Hypothalamus (tissue), 51 donors: ENCODE results near the gene UBALD2.

ENCODE experiments used
- DNase-seq, 51 donors: peaks; one replicate each; lab custom pipeline; 2025; lab: John Stamatoyannopoulos, UW

Gene UBALD2

GRCh38 chr17:76307966-76308338 is 42.8 kb downstream of the UBALD2 start, which contains the start of gene QRICH2:
QRICH2 (minus strand) TSS chr17:76308276; CDS start chr17:76307998, 278 bp downstream.
- no peak for DNase-seq

DNA sequence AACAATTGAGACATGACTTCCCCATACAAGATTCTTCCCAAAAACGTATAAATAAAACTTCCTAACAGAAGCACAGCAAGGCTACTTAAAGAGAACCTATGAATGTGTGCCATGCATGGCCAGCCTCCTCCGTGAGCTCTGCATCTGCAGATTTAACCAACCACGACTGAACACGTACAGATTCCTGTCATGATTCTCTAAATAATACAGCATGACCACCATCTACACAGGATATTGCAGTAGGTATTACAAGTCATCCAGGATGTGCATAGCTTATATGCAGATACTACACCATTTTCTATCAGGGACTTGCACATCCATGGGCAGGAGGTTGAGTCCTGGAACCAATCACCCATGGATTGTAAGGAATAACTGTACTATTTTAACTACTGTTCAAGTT is 44.3 kb downstream of the UBALD2 start:
- DNase-seq, result no peak

DNA sequence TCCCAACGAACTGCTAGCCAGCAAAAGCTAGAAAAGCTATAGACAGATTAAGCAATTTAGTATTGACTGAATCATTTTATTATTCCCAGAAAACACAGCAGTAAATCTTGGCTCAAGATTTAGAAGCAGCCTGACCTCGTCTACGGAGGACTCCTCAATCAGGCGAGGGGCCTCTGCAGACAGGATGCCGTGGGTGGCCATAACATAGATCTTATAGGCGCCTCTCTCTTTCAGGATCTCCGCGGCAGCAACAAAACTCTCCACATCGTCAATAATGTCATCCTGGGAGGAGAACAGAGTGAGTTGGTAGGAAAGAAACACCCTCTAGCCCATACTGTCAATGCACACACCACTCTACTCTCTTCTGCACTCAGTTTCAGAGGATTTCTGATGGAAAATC is 47.6 kb downstream of the UBALD2 start:
- DNase-seq, result no peak

- no peak for DNase-seq
Observed at GRCh38 chr17:76314392-76315227, 49.5 kb downstream of the UBALD2 start.

DNA sequence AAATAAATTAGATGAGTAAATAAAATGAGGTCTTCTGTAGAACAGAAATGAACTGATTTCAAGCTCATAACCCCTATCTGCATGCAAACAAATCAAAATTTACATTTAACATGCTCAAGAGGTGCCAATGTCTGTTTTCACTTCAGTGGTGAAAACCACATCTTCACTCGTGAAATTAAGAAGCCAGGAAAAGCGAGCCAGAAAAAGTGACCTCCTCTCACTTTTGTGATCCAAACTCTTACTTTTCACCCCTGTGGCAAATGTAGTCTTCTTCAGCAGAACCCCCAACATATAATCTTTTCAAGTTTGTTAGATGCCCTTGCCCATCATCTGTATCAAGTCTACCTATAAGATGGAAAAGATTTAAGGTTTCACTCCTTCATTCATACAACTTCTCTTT is 52.4 kb downstream of the UBALD2 start:
- DNase-seq, result no peak

GRCh38 chr17:76318586-76318985 is 53.4 kb downstream of the UBALD2 start:
- DNase-seq, result no peak
